Fibroblast of the aortic adventitia (primary cell): ENCODE data around the gene RNF166. TPM values are rescaled to one million over a fixed set of nuclear protein-coding genes. Genes with fewer than 3 reads are reported as not detected.

Experiments used
- DNase-seq: peaks from one replicate; pipeline ENCODE4 v3.0.0-alpha.2; 2010; ENCODE audit warnings: low read depth
- H3K4me3 ChIP-seq: 2 replicates; pipeline ENCODE4 v1.5.1; 2011; ENCODE audit warnings: low read depth, mild to moderate bottlenecking, control low read depth, low read length, moderate library complexity
- CTCF ChIP-seq: IDR thresholded peaks from 2 replicates; pipeline ENCODE4 v1.5.1; 2011; ENCODE audit warnings: mild to moderate bottlenecking, low read length, control low read depth, inconsistent platforms; ENCODE audit not compliant: insufficient read depth
- total RNA-seq: library from RNA; depleted of rRNA; stranded (reverse); fragments of >200 nt; gene quantifications from 2 replicates; pipeline ENCODE4 v1.2.3, GENCODE V29; 2012; ENCODE audit warnings: low replicate concordance

Gene RNF166
- total RNA-seq, 1 donor, result 10.2 TPM

- DNase-seq, result no peak
- peak overlapping the region; percentile 72 for H3K4me3 ChIP-seq
- no peak for TF ChIP-seq CTCF
These were observed 393 bp downstream of the RNF166 start for GRCh38 chr16:88705801-88706228.

GRCh38 chr16:88705076-88705684 is 1.0 kb downstream of the RNF166 start:
- DNase-seq, result peak; percentile 55

GRCh38 chr16:88703486-88704309 is 2.5 kb downstream of the RNF166 start:
- no peak for DNase-seq
- no peak overlapping the region for H3K4me3 ChIP-seq
- TF ChIP-seq CTCF, result no peak

More at GRCh38 chr16:88705076-88705684, 1.0 kb downstream of the RNF166 start:
- no peak for TF ChIP-seq CTCF
- H3K4me3 ChIP-seq, result peak overlapping the region; percentile 72

DNA sequence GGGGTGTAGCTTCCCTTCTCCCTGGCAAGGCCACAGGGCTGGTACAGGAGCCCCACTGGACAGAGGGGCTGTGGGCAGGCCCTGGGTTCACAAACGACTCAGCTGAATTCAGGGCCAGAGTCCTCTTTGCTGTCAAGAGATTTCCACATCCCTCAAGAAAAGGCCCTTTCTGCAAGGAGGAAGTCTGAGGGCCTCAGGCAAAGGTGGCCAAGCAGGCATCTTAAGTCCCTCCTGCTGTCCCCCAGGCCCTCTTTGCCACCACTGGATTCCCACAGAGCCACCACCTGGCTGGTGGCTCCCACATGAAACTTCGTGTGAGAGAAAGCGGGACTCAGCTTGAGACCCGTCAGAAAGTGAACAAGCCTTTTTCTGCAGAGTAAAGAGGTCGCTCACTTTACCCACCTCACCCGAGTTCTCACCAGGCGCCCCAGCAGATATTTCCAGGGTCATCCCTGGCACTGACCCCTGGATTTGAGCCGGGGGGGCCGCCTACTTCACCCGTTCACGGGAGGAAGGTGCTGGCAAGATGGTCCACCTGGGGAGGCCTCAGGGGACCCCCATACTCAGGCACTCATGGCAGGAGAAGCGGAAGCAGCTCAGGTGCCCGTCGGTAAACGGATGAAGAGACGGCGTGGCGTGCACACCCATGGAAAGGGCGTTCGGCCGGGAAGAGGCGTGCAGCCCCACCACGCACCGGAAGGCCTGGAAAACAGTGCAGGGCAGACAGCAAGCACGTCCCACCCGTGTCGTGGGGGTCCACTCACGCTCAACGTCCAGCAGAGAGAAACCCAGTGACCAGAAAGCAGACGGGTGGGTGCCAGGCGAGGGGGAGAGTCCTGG is 3.6 kb downstream of the RNF166 start:
- TF ChIP-seq CTCF, result no peak
- DNase-seq, result no peak
- no peak overlapping the region for H3K4me3 ChIP-seq

GRCh38 chr16:88701581-88702370 is 4.4 kb downstream of the RNF166 start:
- DNase-seq, result no peak
- no peak for TF ChIP-seq CTCF
- H3K4me3 ChIP-seq, result no peak overlapping the region
